Endodermal cell (in vitro differentiated cells): ENCODE results near the gene TUBA4A. TPM values are rescaled to one million over a fixed set of nuclear protein-coding genes. Genes with fewer than 3 reads are reported as not detected.
A peak's percentile ranks its signal among the peaks of the same experiment; 100 is the strongest.

Experiments
- DNase-seq: peaks from one replicate; pipeline ENCODE4 v3.0.0-alpha.2; 2017
- H3K27ac ChIP-seq: 2 replicates; pipeline ENCODE4 v1.5.1; 2013; ENCODE audit warnings: mild to moderate bottlenecking, low read depth, low read length, moderate library complexity
- H3K27me3 ChIP-seq: 2 replicates; pipeline ENCODE4 v1.6.1; 2013; ENCODE audit warnings: mild to moderate bottlenecking, low read length, moderate library complexity; ENCODE audit not compliant: insufficient read depth, control insufficient read depth, poor library complexity, severe bottlenecking
- H3K36me3 ChIP-seq: 2 replicates; pipeline ENCODE4 v1.7.0; 2013; ENCODE audit warnings: mild to moderate bottlenecking, low read length, moderate library complexity; ENCODE audit not compliant: control insufficient read depth, insufficient read depth
- H3K4me1 ChIP-seq: one replicate; pipeline ENCODE4 v1.7.0; 2013; ENCODE audit warnings: low read length; ENCODE audit not compliant: control insufficient read depth, insufficient read depth
- H3K4me3 ChIP-seq: 2 replicates; pipeline ENCODE4 v1.5.1; 2013; ENCODE audit warnings: mild to moderate bottlenecking, low read length, moderate library complexity
- H3K9ac ChIP-seq: 2 replicates; pipeline ENCODE4 v1.6.1; 2013; ENCODE audit warnings: mild to moderate bottlenecking, low read length, moderate library complexity; ENCODE audit not compliant: poor library complexity, severe bottlenecking; ENCODE audit errors: extremely low read depth
- H3K9me3 ChIP-seq: 2 replicates; pipeline ENCODE4 v1.6.1; 2013; ENCODE audit warnings: mild to moderate bottlenecking, low read length, moderate library complexity; ENCODE audit not compliant: control insufficient read depth
- H3K27ac Mint-ChIP-seq: 2 replicates; pipeline ENCODE4 v1.8.0; 2020; ENCODE audit warnings: mixed read lengths
- H3K27me3 Mint-ChIP-seq: 2 replicates; pipeline ENCODE4 v1.8.0; 2021; ENCODE audit warnings: mild to moderate bottlenecking, mixed read lengths; ENCODE audit not compliant: insufficient read depth
- H3K36me3 Mint-ChIP-seq: 2 replicates; pipeline ENCODE4 v1.8.0; 2020; ENCODE audit warnings: low read depth, mixed read lengths
- H3K4me1 Mint-ChIP-seq: 2 replicates; pipeline ENCODE4 v1.8.0; 2020; ENCODE audit warnings: mixed read lengths
- H3K4me3 Mint-ChIP-seq: 2 replicates; pipeline ENCODE4 v1.8.0; 2020; ENCODE audit warnings: mild to moderate bottlenecking, moderate library complexity, mixed read lengths
- H3K9me3 Mint-ChIP-seq: 2 replicates; pipeline ENCODE4 v1.8.0; 2020; ENCODE audit warnings: mild to moderate bottlenecking, mixed read lengths
- CTCF ChIP-seq: fragments of 200-600 bp; sonication (generic); conservative IDR thresholded peaks from 2 replicates; pipeline ENCODE4 v1.5.0; 2021; ENCODE audit warnings: antibody characterized with exemption, mild to moderate bottlenecking
- WGBS, 2 experiments: methylation state at CpG; one replicate each; pipeline versions ENCODE4 v1.1.5 to v1.1.7; 2013; ENCODE audit warnings: missing lambda C conversion rate in 2 of 2, mixed read lengths in 1 of 2; ENCODE audit not compliant: insufficient coverage in 1 of 2, insufficient read length in 1 of 2; 5-methylcytosine and 5-hydroxymethylcytosine counted together
- total RNA-seq, 2 donors: library from RNA; stranded (reverse); fragmentation: NEBNext Ultra II Directional in 1 of 2; extraction: Animal tissue kit (Norgen Biotek cat#: 25700) in 1 of 2; gene quantifications; 2 replicates in 1 of 2; 3 replicates in 1 of 2; pipeline ENCODE4 v1.2.1, GENCODE V29; 2021

Gene TUBA4A
- total RNA-seq, 2 donors from 2014 or later, result 4.0 to 9.5 TPM

GRCh38 chr2:219284501-219285372, 31.0 kb upstream of the TUBA4A start:
- peaks cover 22% of the 10 kb centered on the region for H3K4me1 Mint-ChIP-seq
- peaks cover 25% of the 10 kb centered on the region for H3K36me3 Mint-ChIP-seq
- no peaks in the 10 kb centered on the region for H3K27me3 Mint-ChIP-seq
- H3K27me3 ChIP-seq, result no peaks in the 10 kb centered on the region
- 96 to 99% methylated on average over 11 to 16 of the region's 16 CpGs for WGBS, 2 experiments
- no peaks in the 10 kb centered on the region for H3K9me3 ChIP-seq
- H3K4me3 Mint-ChIP-seq, result no peak overlapping the region
- no peak for DNase-seq
- H3K27ac ChIP-seq, result no peak overlapping the region
- peaks cover 40% of the 10 kb centered on the region for H3K36me3 ChIP-seq
- no peaks in the 10 kb centered on the region for H3K9me3 Mint-ChIP-seq
- no peak for TF ChIP-seq CTCF
- no peak overlapping the region for H3K9ac ChIP-seq
- H3K4me1 ChIP-seq, result peaks cover 13% of the 10 kb centered on the region
- no peak overlapping the region for H3K4me3 ChIP-seq
- H3K27ac Mint-ChIP-seq, result no peak overlapping the region

GRCh38 chr2:219282943-219283581, 29.3 kb upstream of the TUBA4A start:
- peaks cover 40% of the 10 kb centered on the region for H3K36me3 ChIP-seq
- DNase-seq, result no peak
- TF ChIP-seq CTCF, result no peak
- H3K4me1 Mint-ChIP-seq, result peaks cover 29% of the 10 kb centered on the region
- 96 to 100% methylated on average over 6 to 17 of the region's 17 CpGs for WGBS, 2 experiments
- H3K27ac Mint-ChIP-seq, result peak overlapping the region; percentile 14
- no peak overlapping the region for H3K9ac ChIP-seq
- H3K27me3 Mint-ChIP-seq, result no peaks in the 10 kb centered on the region
- H3K9me3 Mint-ChIP-seq, result no peaks in the 10 kb centered on the region
- no peak overlapping the region for H3K4me3 ChIP-seq
- no peaks in the 10 kb centered on the region for H3K9me3 ChIP-seq
- peaks cover 25% of the 10 kb centered on the region for H3K36me3 Mint-ChIP-seq
- no peak overlapping the region for H3K4me3 Mint-ChIP-seq
- no peak overlapping the region for H3K27ac ChIP-seq
- no peaks in the 10 kb centered on the region for H3K27me3 ChIP-seq
- peaks cover 19% of the 10 kb centered on the region for H3K4me1 ChIP-seq

GRCh38 chr2:219282375-219282774, 28.7 kb upstream of the TUBA4A start:
- H3K9ac ChIP-seq, result no peak overlapping the region
- Mint-ChIP-seq H3K4me3 (no peak overlapping the region), H3K9me3 (no peaks in the 10 kb centered on the region), H3K27ac (no peak overlapping the region), H3K36me3 (peaks cover 25% of the 10 kb centered on the region), H3K27me3 (no peaks in the 10 kb centered on the region), H3K4me1 (peaks cover 35% of the 10 kb centered on the region)
- H3K4me1 ChIP-seq, result peaks cover 22% of the 10 kb centered on the region
- no peak for DNase-seq
- peaks cover 40% of the 10 kb centered on the region for H3K36me3 ChIP-seq
- H3K27ac ChIP-seq, result no peak overlapping the region
- TF ChIP-seq CTCF, result no peak
- 94 to 98% methylated on average over 5 of the region's 5 CpGs for WGBS, 2 experiments
- H3K4me3 ChIP-seq, result no peak overlapping the region
- H3K9me3 ChIP-seq, result no peaks in the 10 kb centered on the region
- no peaks in the 10 kb centered on the region for H3K27me3 ChIP-seq
